Fibroblast of lung (primary cell): ENCODE data around the gene TEKT3.

Experiments
- CTCF ChIP-seq, 2 donors: IDR thresholded peaks in 1 of 2; conservative IDR thresholded peaks in 1 of 2; 1 replicate in 1 of 2; 2 replicates in 1 of 2; pipeline ENCODE4 v1.5.1; 2011 to 2012; ENCODE audit warnings: low read length in 2 of 2, control low read depth in 1 of 2, inconsistent platforms in 1 of 2, low read depth in 1 of 2, mild to moderate bottlenecking in 1 of 2
- EZH2 ChIP-seq: IDR thresholded peaks from 2 replicates; pipeline ENCODE4 v1.5.1; 2012; ENCODE audit warnings: low read length, control low read depth, mild to moderate bottlenecking; ENCODE audit errors: missing control alignments

GRCh38 chr17:15341966-15342365, 569 bp upstream of the TEKT3 start:
- TF ChIP-seq CTCF (conservative IDR thresholded peaks at IDR 0.05 in 1 of 2, IDR thresholded peaks at IDR 0.05 in 1 of 2; ENCODE audit: low read depth in 1 of 2, low read length in 2 of 2) (no peak), EZH2 (no peak)
